Activated T-helper 17 cell treated with anti-CD3 and anti-CD28 coated beads, Interleukin-2, amount 50 U/mL, for 72 hours (primary cell): ENCODE data around the gene MNDA. TPM values are rescaled to one million over a fixed set of nuclear protein-coding genes. Genes with fewer than 3 reads are reported as not detected.
"Not testable (repeated sequence)": the region's sequence is repeated elsewhere in the genome, so short reads cannot be mapped to it uniquely, and the experiment has no call there.

Experiments used
- ATAC-seq: fragments of 150-1000 bp; cut with Tn5 transposase; replicated peaks from 2 replicates; pipeline ENCODE4 v1.10.0; 2021; ENCODE audit warnings: mild to moderate bottlenecking, moderate library complexity
- H3K27ac Mint-ChIP-seq: one replicate; pipeline ENCODE4 v1.8.0; 2022; ENCODE audit warnings: mixed read lengths
- H3K27me3 Mint-ChIP-seq: one replicate; pipeline ENCODE4 v1.8.0; 2022; ENCODE audit warnings: mixed read lengths
- H3K36me3 Mint-ChIP-seq: one replicate; pipeline ENCODE4 v1.8.0; 2022; ENCODE audit warnings: low read depth, mild to moderate bottlenecking, mixed read lengths
- H3K4me1 Mint-ChIP-seq: one replicate; pipeline ENCODE4 v1.8.0; 2022; ENCODE audit warnings: mixed read lengths
- H3K4me3 Mint-ChIP-seq: one replicate; pipeline ENCODE4 v1.8.0; 2022; ENCODE audit warnings: mild to moderate bottlenecking, mixed read lengths
- H3K9me3 Mint-ChIP-seq: one replicate; pipeline ENCODE4 v1.8.0; 2022; ENCODE audit warnings: mixed read lengths
- total RNA-seq, 2 donors: library from RNA; stranded (reverse); gene quantifications; one replicate each; pipeline ENCODE4 v1.2.3, GENCODE V29; 2022

Gene MNDA
- total RNA-seq, 2 donors from 2014 or later, result not detected

- Mint-ChIP-seq H3K27me3 (no peaks in the 10 kb centered on the region), H3K36me3 (no peaks in the 10 kb centered on the region), H3K27ac (peak overlapping the region; percentile 87), H3K4me3 (peak overlapping the region; percentile 69), H3K9me3 (no peaks in the 10 kb centered on the region), H3K4me1 (peaks cover 16% of the 10 kb centered on the region)
- no peak for ATAC-seq
These were observed 12.6 kb upstream of the MNDA start for GRCh38 chr1:158818560-158818959.

- no peaks in the 10 kb centered on the region for H3K27me3 Mint-ChIP-seq
- no peaks in the 10 kb centered on the region for H3K9me3 Mint-ChIP-seq
- peak overlapping the region; percentile 69 for H3K4me3 Mint-ChIP-seq
- no peaks in the 10 kb centered on the region for H3K36me3 Mint-ChIP-seq
- peak; percentile 45 for ATAC-seq
- H3K4me1 Mint-ChIP-seq, result peaks cover 16% of the 10 kb centered on the region
- H3K27ac Mint-ChIP-seq, result peak overlapping the region; percentile 87
These were observed 12.1 kb upstream of the MNDA start for GRCh38 chr1:158818975-158819431.

GRCh38 chr1:158819461-158820443 lies 11.4 kb upstream of the MNDA start:
- peak overlapping the region; percentile 69 for H3K4me3 Mint-ChIP-seq
- no peaks in the 10 kb centered on the region for H3K9me3 Mint-ChIP-seq
- no peaks in the 10 kb centered on the region for H3K27me3 Mint-ChIP-seq
- peak overlapping the region; percentile 87 for H3K27ac Mint-ChIP-seq
- no peaks in the 10 kb centered on the region for H3K36me3 Mint-ChIP-seq
- peaks cover 16% of the 10 kb centered on the region for H3K4me1 Mint-ChIP-seq
- ATAC-seq, result peak; percentile 99

- H3K9me3 Mint-ChIP-seq, result no peaks in the 10 kb centered on the region
- ATAC-seq, result no peak
- H3K36me3 Mint-ChIP-seq, result no peaks in the 10 kb centered on the region
- no peak overlapping the region for H3K27ac Mint-ChIP-seq
- no peak overlapping the region for H3K4me3 Mint-ChIP-seq
- no peaks in the 10 kb centered on the region for H3K27me3 Mint-ChIP-seq
- peaks cover 16% of the 10 kb centered on the region for H3K4me1 Mint-ChIP-seq
These were observed 9.4 kb upstream of the MNDA start for GRCh38 chr1:158821723-158822122.

- Mint-ChIP-seq H3K4me3 (peak overlapping the region; percentile 57), H3K36me3 (no peaks in the 10 kb centered on the region), H3K27me3 (no peaks in the 10 kb centered on the region), H3K9me3 (peaks cover 9% of the 10 kb centered on the region), H3K4me1 (peaks cover 9% of the 10 kb centered on the region), H3K27ac (peak overlapping the region; percentile 53)
- ATAC-seq, result peak; percentile 86
These were observed 975 bp upstream of the MNDA start for GRCh38 chr1:158830074-158830677.

- Mint-ChIP-seq H3K9me3 (peaks cover 9% of the 10 kb centered on the region), H3K4me3 (no peak overlapping the region), H3K4me1 (peaks cover 9% of the 10 kb centered on the region), H3K36me3 (no peaks in the 10 kb centered on the region), H3K27me3 (no peaks in the 10 kb centered on the region), H3K27ac (no peak overlapping the region)
- ATAC-seq, result no peak
These were observed 2.1 kb downstream of the MNDA start for GRCh38 chr1:158833264-158833663.

- H3K9me3 Mint-ChIP-seq, result no peaks in the 10 kb centered on the region
- H3K27me3 Mint-ChIP-seq, result peaks cover 7% of the 10 kb centered on the region
- no peak overlapping the region for H3K4me3 Mint-ChIP-seq
- H3K4me1 Mint-ChIP-seq, result no peaks in the 10 kb centered on the region
- ATAC-seq, result no peak
- H3K36me3 Mint-ChIP-seq, result no peaks in the 10 kb centered on the region
- no peak overlapping the region for H3K27ac Mint-ChIP-seq
These were observed 4.9 kb downstream of the MNDA start for GRCh38 chr1:158836038-158836437.

- ATAC-seq, result no peak
- no peaks in the 10 kb centered on the region for H3K9me3 Mint-ChIP-seq
- no peak overlapping the region for H3K4me3 Mint-ChIP-seq
- H3K27me3 Mint-ChIP-seq, result peaks cover 12% of the 10 kb centered on the region
- H3K36me3 Mint-ChIP-seq, result no peaks in the 10 kb centered on the region
- H3K27ac Mint-ChIP-seq, result no peak overlapping the region
- H3K4me1 Mint-ChIP-seq, result no peaks in the 10 kb centered on the region
These were observed 7.5 kb downstream of the MNDA start for GRCh38 chr1:158838660-158839059.

- no peaks in the 10 kb centered on the region for H3K4me1 Mint-ChIP-seq
- no peaks in the 10 kb centered on the region for H3K9me3 Mint-ChIP-seq
- H3K27me3 Mint-ChIP-seq, result peaks cover 13% of the 10 kb centered on the region
- H3K27ac Mint-ChIP-seq, result no peak overlapping the region
- H3K4me3 Mint-ChIP-seq, result no peak overlapping the region
- H3K36me3 Mint-ChIP-seq, result no peaks in the 10 kb centered on the region
- no peak for ATAC-seq
These were observed 8.4 kb downstream of the MNDA start for GRCh38 chr1:158839566-158839965.

GRCh38 chr1:158840236-158840635 lies 9.1 kb downstream of the MNDA start:
- Mint-ChIP-seq H3K36me3 (no peaks in the 10 kb centered on the region), H3K9me3 (no peaks in the 10 kb centered on the region), H3K27me3 (peaks cover 15% of the 10 kb centered on the region), H3K4me1 (no peaks in the 10 kb centered on the region), H3K27ac (no peak overlapping the region), H3K4me3 (no peak overlapping the region)
- ATAC-seq, result no peak

- Mint-ChIP-seq H3K4me1 (no peaks in the 10 kb centered on the region), H3K27ac (no peak overlapping the region), H3K36me3 (no peaks in the 10 kb centered on the region), H3K27me3 (peaks cover 21% of the 10 kb centered on the region), H3K9me3 (peaks cover 16% of the 10 kb centered on the region), H3K4me3 (no peak overlapping the region)
- ATAC-seq, result no peak
These were observed 33.4 kb downstream of the MNDA start for GRCh38 chr1:158864595-158864994.

- not testable (repeated sequence) for H3K27ac Mint-ChIP-seq, H3K9me3 Mint-ChIP-seq, ATAC-seq, H3K27me3 Mint-ChIP-seq, H3K4me1 Mint-ChIP-seq, H3K36me3 Mint-ChIP-seq, H3K4me3 Mint-ChIP-seq
These were observed 39.3 kb downstream of the MNDA start for GRCh38 chr1:158870438-158870837.

- Mint-ChIP-seq H3K27me3 (peaks cover 9% of the 10 kb centered on the region), H3K4me3 (no peak overlapping the region), H3K4me1 (no peaks in the 10 kb centered on the region)
These were observed 42.0 kb downstream of the MNDA start for GRCh38 chr1:158873141-158873540.

GRCh38 chr1:158893654-158894053 lies 62.5 kb downstream of the MNDA start:
- no peaks in the 10 kb centered on the region for H3K27me3 Mint-ChIP-seq
- no peak overlapping the region for H3K27ac Mint-ChIP-seq
- no peaks in the 10 kb centered on the region for H3K4me1 Mint-ChIP-seq
- no peak for ATAC-seq
- H3K4me3 Mint-ChIP-seq, result no peak overlapping the region
- H3K36me3 Mint-ChIP-seq, result no peaks in the 10 kb centered on the region
- H3K9me3 Mint-ChIP-seq, result no peaks in the 10 kb centered on the region

More at GRCh38 chr1:158873141-158873540, 42.0 kb downstream of the MNDA start:
- ATAC-seq, result no peak
- Mint-ChIP-seq H3K27ac (no peak overlapping the region), H3K9me3 (no peaks in the 10 kb centered on the region), H3K36me3 (no peaks in the 10 kb centered on the region)

GRCh38 chr1:158898722-158899121 lies 67.6 kb downstream of the MNDA start:
- H3K27me3 Mint-ChIP-seq, result peaks cover 7% of the 10 kb centered on the region
- no peak overlapping the region for H3K4me3 Mint-ChIP-seq
- no peaks in the 10 kb centered on the region for H3K9me3 Mint-ChIP-seq
- H3K36me3 Mint-ChIP-seq, result no peaks in the 10 kb centered on the region
- peaks cover 11% of the 10 kb centered on the region for H3K4me1 Mint-ChIP-seq
- no peak overlapping the region for H3K27ac Mint-ChIP-seq
- ATAC-seq, result no peak
